ENCODE data around the gene RXRA. TPM values are rescaled to one million over a fixed set of nuclear protein-coding genes. Genes with fewer than 3 reads are reported as not detected.

The RXRA gene
- polyA plus RNA-seq, 3 donors, result 15.8 to 91.0 (median 23.2) TPM

DNA sequence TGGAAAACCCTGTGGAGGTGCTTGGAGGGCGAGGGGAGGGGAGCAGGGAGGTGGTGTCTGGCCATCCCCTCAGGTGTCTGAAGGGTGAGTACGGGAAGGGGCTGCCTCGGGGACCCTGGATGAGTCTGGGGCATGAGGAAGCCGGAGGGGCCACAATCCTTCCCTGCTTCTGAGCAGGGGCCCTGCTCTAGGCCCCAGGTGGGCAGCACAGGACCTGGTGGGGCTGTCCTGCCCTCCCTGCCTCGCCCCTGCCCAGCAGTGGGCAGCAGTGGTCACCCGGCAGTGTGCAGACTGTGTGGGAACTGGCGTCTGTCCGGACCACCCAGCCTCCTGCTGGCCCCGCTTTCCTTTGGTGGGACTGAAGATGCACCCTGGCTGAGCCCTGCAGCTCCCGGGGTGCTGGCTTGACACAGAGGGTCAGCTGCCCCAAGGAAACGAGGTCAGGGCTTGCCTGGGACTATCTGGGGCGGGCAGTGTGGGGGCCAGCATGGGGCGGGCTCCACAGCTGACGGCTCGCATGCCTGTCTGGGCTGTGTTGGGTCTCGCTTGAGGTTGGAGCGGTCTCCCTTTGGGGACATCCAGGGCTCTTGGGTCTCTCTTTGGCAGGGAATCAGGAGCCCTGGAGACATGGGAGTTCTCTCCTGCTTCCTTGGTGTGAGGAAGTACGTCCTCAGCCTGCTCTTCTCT lies 26.1 kb downstream of the RXRA start:
- no peak for DNase-seq
- Histone ChIP-seq H3K79me2 (ENCODE audit: insufficient read depth, low read length) (peaks cover 100% of the 10 kb centered on the region), H3K27me3 (ENCODE audit: control insufficient read depth in 2 of 2, insufficient read depth in 2 of 2, low read length in 2 of 2) (no peaks in the 10 kb centered on the region), H3K4me2 (replicated peaks; ENCODE audit: extremely low read depth, low read length, poor library complexity, severe bottlenecking) (no peak overlapping the region), H3K4me1 (ENCODE audit: control insufficient read depth in 1 of 2, insufficient read depth in 2 of 2, low read length in 2 of 2) (peaks cover 48 to 87% of the 10 kb centered on the region in 2 donors), H3K36me3 (replicated peaks in 1 of 2; ENCODE audit: control insufficient read depth in 1 of 2, insufficient read depth in 2 of 2, low read length in 2 of 2) (peaks cover 10 to 21% of the 10 kb centered on the region in 2 donors), H2AFZ (ENCODE audit: insufficient read depth, low read depth, low read length, poor library complexity, severe bottlenecking) (no peak overlapping the region), H3K9me3 (replicated peaks in 1 of 2; ENCODE audit: control insufficient read depth in 1 of 2, insufficient read depth in 1 of 2, low read length in 2 of 2) (no peaks in the 10 kb centered on the region), H3K4me3 (replicated peaks in 1 of 3; ENCODE audit: low read depth in 2 of 3, low read length in 3 of 3) (no peak overlapping the region), H3K9ac (ENCODE audit: insufficient read depth, low read length, poor library complexity, severe bottlenecking) (peak overlapping the region; percentile 8), H3K27ac (ENCODE audit: low read depth in 1 of 2, low read length in 2 of 2) (peak overlapping the region in 1 of 2 donors; percentile 48), H4K20me1 (ENCODE audit: insufficient read depth, low read length) (peaks cover 100% of the 10 kb centered on the region)
- Mint-ChIP-seq H3K4me1 (peaks cover 63% of the 10 kb centered on the region), H3K9me3 (no peaks in the 10 kb centered on the region), H3K4me3 (no peak overlapping the region), H3K36me3 (peaks cover 16 to 43% of the 10 kb centered on the region in 2 donors), H3K27me3 (ENCODE audit: low read depth in 3 of 3) (no peaks in the 10 kb centered on the region), H3K27ac (peak overlapping the region in 3 of 7 donors; percentile 46 to 66 (median 50))
- WGBS (ENCODE audit: insufficient coverage), result 93% methylated on average over 18 of the region's 18 CpGs
- no peak for TF ChIP-seq CTCF (IDR thresholded peaks at IDR 0.05)
- intact Hi-C loops (cut with micrococcal nuclease), result no loop called here

- peaks cover 55 to 87% of the 10 kb centered on the region in 2 donors for H3K4me1 ChIP-seq (ENCODE audit: control insufficient read depth in 1 of 2, insufficient read depth in 2 of 2, low read length in 2 of 2)
- H3K27me3 ChIP-seq (ENCODE audit: control insufficient read depth in 2 of 2, insufficient read depth in 2 of 2, low read length in 2 of 2), result no peaks in the 10 kb centered on the region
- Mint-ChIP-seq H3K27me3 (ENCODE audit: low read depth in 3 of 3) (no peaks in the 10 kb centered on the region), H3K36me3 (peaks cover 15 to 36% of the 10 kb centered on the region in 2 donors), H3K27ac (peak overlapping the region in 1 of 7 donors; percentile 76), H3K9me3 (no peaks in the 10 kb centered on the region), H3K4me3 (no peak overlapping the region), H3K4me1 (peaks cover 72% of the 10 kb centered on the region)
- intact Hi-C loops (cut with micrococcal nuclease), result no loop called here
- peaks cover 6 to 18% of the 10 kb centered on the region in 2 donors for H3K36me3 ChIP-seq (replicated peaks in 1 of 2; ENCODE audit: control insufficient read depth in 1 of 2, insufficient read depth in 2 of 2, low read length in 2 of 2)
- H2AFZ ChIP-seq (ENCODE audit: insufficient read depth, low read depth, low read length, poor library complexity, severe bottlenecking), result no peak overlapping the region
- no peak overlapping the region for H3K27ac ChIP-seq (ENCODE audit: low read depth in 1 of 2, low read length in 2 of 2)
- no peak overlapping the region for H3K4me3 ChIP-seq (replicated peaks in 1 of 3; ENCODE audit: low read depth in 2 of 3, low read length in 3 of 3)
- H3K9me3 ChIP-seq (replicated peaks in 1 of 2; ENCODE audit: control insufficient read depth in 1 of 2, insufficient read depth in 1 of 2, low read length in 2 of 2), result no peaks in the 10 kb centered on the region
- 92% methylated on average over 2 of the region's 12 CpGs for WGBS (ENCODE audit: insufficient coverage)
- peaks cover 100% of the 10 kb centered on the region for H3K79me2 ChIP-seq (ENCODE audit: insufficient read depth, low read length)
- H3K9ac ChIP-seq (ENCODE audit: insufficient read depth, low read length, poor library complexity, severe bottlenecking), result no peak overlapping the region
- no peak for TF ChIP-seq CTCF (IDR thresholded peaks at IDR 0.05)
- DNase-seq, result no peak
- no peak overlapping the region for H3K4me2 ChIP-seq (replicated peaks; ENCODE audit: extremely low read depth, low read length, poor library complexity, severe bottlenecking)
- H4K20me1 ChIP-seq (ENCODE audit: insufficient read depth, low read length), result peaks cover 100% of the 10 kb centered on the region
These were observed 27.3 kb downstream of the RXRA start for GRCh38 chr9:134353539-134353938.
